Activated T-helper 9 cell treated with anti-CD3 and anti-CD28 coated beads, Interleukin-2, amount 50 U/mL, for 16 hours (primary cell): ENCODE measurements around the gene PLEKHH2.

ENCODE experiments used
- DNase-seq: peaks from one replicate; pipeline ENCODE4 v3.0.0-alpha.2; 2020; ENCODE audit warnings: low read depth

Gene PLEKHH2

GRCh38 chr2:43812006-43812405, 174.9 kb downstream of the PLEKHH2 start:
- no peak for DNase-seq

DNA sequence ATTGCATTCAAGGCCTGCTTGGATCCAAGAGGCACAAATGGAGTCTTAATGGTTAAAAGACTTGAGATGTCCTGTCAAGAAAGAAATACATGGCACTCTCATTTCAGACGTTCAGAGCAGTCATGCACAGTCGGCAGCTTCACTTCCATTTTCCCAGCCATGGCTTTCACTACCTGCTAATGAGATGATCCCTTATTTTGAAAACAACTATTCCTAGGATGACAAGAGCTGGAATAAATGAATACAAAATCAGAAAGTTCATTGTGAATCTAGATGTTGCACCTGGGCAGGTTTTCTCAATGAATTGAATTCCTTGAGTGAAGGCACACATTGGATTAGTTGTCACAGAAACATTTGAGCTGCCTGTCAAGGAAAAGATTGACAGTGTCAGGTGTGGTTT, 175.9 kb downstream of the PLEKHH2 start:
- DNase-seq = no peak

GRCh38 chr2:43814711-43815110, 177.7 kb downstream of the PLEKHH2 start:
- no peak for DNase-seq
